DMS153 (cell line): ENCODE data around the gene PHF3.

Source experiments
- DNase-seq: peaks from one replicate; lab custom pipeline; 2025; lab: John Stamatoyannopoulos, UW

The PHF3 gene

GRCh38 chr6:63635588-63636517, at the start of gene PHF3:
Gene PHF3, plus strand, starts transcription at chr6:63635802. Its CDS starts 10,750 bp downstream, at chr6:63646552.
- DNase-seq = peak; percentile 87

GRCh38 chr6:63589952-63590411, 45.6 kb upstream of the PHF3 start:
- no peak for DNase-seq

DNA sequence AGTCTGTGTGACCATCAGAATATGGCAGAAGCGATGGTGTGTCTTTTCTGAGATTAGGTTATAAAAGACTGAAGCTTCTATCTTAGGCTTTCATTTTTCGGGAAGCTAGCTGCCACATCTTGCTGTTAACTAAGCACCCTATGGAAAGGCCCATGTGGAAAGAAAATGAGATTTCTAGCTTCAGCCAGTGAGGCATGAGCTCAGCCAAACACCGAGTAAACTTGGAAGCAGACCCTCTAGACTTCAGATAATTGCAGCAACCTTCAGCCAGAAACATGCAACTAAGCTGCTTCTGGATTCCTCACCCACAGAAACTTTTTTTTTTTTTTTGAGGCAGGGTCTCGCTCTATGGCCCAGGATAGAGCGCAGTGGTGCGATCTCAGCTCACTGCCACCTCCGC, 42.7 kb upstream of the PHF3 start:
- no peak for DNase-seq

DNA sequence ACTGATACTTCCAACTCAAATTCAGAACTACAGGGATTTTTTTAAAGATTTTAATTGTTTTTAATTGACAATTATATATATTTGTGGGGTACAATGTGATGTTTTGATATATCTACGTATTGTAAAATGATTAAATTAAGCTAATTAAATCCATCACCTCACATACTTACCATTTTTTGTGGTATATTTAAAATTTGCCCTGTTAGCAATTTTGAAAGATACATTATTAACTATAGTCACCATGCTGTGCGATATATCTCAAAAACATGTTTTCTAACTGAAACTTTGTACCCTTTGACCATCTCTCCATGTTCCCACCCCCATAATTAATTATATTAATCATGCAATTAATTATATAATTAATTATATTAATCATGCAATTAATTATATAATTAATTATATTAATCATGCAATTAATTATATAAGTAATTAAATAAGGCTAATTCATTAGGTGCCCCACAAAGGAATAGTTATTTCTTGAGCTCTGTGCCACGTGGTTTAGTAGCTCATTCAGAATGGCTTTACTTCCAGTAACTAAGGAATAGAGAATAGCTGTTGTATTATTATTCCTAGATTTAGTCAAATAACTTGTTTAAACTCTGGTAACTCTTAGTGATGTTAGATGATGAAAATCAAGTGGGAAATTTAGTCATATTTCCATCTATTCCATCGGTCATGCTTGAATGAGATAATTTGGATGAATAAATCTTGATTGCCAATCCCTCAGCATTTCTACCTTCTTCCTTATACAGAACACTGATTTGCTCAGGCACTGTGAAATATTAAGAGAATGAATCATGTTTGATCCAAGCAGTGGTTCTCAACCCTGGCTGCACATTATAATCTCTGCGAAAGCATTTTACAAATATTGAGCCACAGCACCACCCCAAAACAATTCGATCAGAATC, 38.2 kb upstream of the PHF3 start:
- no peak for DNase-seq

GRCh38 chr6:63598049-63599036, 37.3 kb upstream of the PHF3 start:
- DNase-seq = peak; percentile 73

- DNase-seq = no peak
These were observed 36.4 kb upstream of the PHF3 start for GRCh38 chr6:63599243-63599642.

- DNase-seq = no peak
These were observed 35.5 kb upstream of the PHF3 start for GRCh38 chr6:63600136-63600535.

DNA sequence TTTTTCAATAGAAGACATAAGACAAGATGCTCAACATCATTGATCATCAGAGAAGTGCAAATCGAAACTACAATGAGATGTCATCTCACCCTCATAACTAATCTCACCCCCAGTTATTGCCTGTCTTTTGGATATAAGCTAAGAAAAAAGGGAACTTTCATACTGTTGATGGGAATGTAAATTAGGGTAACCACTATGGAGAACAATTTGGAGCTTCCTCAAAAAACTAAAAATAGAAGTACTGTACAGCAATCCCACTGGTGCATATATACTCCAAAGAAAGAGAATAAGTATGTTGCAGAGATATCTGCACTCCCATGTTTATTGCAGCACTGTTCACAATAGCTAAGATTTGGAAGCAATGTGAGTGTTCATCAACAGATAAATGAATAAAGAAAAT, 26.4 kb upstream of the PHF3 start:
- no peak for DNase-seq

DNA sequence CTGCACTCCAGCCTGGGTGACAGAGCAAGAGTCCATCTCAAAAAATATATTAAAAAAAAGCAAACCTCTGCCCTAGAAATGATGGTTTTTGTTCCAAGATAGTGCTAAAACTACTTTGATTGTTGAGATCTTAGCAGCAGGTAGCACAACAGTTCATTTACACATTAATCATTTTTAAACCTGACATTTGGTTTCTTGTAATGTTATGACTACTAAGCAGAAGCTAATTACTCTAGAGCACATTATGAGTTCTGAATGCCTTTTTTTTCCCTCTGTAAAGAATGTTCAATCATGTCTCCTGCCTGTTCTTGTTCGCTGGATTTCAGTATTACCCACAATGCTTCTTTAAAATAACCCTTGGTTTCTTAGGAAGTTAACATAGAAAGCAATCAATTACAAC, 24.7 kb upstream of the PHF3 start:
- DNase-seq = no peak

DNA sequence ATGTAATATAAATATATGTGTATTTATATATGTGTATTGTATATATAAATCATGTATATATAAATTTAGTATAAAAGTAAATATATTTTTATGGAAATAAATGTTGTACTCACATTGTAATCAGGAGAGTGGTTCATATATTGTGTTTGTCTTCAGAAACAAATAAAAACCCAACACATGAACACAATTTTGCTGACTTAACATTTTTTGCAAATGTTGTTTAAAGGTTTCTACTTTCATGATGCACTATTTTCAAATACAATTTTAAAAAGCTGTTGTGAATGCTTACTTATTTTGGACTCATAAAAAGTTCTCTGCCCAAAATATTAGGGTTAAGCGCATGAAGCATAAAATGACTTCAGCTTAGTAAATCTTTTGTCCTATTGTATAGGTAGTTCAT, 24.0 kb upstream of the PHF3 start:
- no peak for DNase-seq

GRCh38 chr6:63615590-63615989, 20.0 kb upstream of the PHF3 start:
- no peak for DNase-seq

- DNase-seq = no peak
These were observed 11.5 kb upstream of the PHF3 start for GRCh38 chr6:63624091-63624490.

DNA sequence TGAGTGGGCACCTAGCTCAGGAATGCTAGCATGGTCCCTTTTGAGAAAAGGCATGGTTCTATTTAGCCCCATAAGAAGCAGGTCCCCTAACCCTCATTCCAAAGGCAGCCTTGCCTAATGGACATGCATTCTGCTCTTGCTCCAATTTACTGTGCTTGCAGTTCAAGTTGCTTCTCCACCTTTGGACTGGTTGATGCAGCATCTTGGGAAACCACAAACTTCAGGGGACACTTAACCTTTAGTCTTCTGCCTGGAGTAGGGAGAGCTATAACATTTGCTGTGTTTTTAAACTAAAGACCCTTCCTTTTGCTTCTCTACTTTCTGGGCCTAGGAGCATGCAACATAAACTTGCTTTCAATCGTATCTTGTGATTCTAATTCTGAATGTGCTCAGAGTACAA, 5.1 kb upstream of the PHF3 start:
- no peak for DNase-seq

DNA sequence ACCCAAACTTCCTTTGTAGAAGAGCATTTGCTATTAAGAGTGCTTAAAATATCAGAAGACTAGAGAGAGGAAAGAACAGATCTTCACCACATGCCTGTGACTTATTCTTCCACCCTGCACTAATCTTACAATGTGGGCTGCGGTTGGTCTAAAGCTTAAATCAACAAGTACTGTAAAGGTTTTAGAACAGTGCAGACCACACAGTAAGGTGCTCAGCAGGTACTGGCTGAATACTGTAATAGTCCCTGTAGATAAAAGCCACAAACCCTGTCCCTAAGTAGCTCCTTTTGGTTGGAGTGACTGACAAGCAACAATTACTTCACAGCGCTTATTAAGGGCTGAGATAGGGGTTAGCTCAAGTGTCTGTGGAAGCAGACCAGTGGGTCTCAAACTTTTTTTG, 972 bp upstream of the PHF3 start:
- no peak for DNase-seq

DNA sequence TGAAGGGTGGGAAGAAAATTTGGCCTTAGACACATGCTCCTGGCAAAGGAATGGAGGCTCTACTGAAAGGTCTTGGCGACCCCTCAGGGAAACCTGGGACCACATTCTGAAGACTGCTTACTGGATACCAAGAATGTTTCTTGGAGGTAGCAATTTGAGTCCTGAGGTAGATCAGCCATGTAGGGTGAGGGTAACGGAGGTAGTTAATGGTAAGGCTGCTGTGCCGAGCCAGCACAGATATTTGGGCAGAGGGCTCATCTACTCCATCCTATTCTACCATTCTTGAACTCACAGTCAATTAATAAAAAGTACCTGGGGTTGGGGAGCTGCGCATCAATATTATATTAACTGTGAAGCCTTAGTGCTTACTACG, 401 bp upstream of the PHF3 start:
- DNase-seq = no peak

DNA sequence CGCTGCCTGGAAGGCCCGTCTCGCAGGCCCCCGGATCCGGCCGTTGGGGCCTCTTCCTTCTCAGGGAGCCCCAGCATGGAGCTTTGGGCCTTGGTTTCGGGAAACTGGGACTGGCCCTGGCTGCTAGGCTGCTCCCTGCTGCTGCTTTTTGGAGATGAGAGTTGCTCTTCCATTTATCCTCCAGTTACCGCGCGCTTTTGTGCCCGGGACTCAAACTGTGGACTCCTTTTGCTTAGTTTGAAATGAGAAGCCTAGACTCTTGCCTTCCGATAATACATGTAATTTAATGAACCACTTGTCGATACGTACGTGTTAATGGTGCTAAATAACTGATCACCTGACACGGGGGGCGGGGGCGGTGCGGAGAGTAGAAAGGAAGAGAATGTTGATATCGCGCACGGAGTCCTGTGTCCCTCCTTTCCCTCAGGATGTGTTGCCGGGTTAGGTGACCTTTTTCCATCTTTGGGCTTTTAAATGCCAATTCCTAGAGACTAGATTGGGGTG, 968 bp downstream of the PHF3 start:
- no peak for DNase-seq

DNA sequence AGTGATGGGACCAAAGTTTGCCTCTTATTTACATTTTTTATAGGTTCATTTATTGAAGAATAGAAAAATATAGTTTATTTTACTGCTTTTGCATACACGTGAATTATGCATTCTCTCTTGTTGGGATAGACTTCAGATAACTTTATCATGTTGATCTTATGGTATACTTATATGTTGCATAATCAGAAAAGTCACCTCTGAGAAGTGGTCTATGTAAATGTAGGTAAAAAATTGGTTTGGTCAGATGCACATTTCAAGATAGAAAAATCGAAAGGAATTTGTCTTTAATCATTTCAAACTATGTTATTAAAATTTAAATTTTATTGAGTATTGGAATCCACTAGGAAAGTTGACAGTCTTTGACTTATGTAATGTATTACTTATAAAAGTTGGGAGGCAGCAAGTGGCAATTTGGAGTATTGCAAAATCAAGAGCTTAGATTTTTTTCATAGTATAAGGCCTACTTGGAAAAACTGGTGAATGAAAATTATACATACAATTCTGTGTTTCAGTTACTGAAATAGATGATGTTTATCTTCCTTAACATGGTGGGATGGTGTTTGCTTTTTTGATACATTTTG, 2.4 kb downstream of the PHF3 start:
- DNase-seq = no peak

GRCh38 chr6:63640062-63640461, 4.5 kb downstream of the PHF3 start:
- no peak for DNase-seq

DNA sequence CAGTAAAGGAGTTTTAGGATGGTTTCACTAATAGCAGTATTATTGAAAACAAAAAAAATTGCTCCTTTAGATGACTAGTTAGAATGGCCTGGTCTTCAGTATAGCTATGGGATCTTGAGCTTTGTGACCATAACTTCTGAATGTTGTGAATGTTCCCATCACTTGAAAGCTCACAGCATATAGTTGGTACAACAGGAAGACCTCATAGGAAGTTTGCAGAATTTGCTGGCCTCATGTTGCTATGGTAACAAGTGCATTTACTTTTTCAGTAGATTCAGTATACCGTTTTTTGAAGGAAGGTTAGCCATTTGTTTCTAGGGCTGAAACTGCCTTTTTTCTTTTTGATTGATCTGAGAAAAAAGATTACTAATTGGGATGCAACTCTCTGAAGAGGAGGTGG, 8.3 kb downstream of the PHF3 start:
- DNase-seq = no peak

DNA sequence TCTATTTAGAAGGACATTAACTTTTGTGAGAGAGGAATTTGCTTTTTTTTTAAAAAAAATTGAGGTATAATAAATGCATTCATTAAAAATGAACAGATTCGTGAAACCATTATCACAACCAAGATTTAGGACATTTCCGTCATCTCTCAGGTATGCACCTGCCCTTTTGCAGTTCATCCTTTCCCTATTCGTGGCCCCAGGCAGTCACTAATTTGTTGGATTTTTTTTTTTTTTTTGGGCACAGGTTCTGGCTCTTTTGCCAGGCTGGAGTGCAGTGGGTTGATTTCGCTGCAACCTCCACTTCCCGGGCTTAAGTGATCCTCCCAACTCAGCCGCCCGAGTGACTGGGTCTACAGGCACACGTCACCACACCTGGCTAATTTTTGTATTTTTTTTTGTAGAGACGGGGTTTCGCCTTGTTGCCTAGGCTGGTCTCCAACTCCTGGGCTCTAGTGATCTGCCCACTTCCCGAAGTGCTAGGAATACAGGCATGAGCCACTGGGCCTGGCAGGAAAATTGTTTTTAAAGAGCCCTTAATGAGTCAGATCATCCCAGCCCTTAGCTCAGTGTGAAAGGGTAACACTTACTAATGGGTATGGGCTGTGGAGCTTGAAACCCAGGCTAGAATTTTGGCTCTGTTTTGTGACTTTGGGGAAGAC, 9.2 kb downstream of the PHF3 start:
- no peak for DNase-seq

DNA sequence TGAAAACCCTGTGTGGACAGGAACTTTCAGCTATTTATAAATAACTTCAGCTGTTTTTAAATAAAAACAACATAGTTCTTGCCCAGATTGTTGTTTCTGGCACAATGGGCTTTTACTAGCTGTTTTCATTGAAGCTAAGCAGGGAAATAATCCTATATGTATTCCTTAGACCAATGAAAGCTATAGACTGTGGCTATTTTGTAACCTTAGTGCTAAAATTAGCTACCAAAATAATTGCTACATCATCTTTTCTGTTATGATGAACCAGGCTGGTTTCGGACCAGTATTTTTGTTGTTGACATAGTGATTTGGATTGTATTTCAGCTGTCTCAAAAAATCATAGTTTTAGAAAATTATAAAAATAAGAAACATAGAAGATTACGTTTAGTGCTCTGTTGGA, 13.7 kb downstream of the PHF3 start:
- no peak for DNase-seq
